Mesendoderm (in vitro differentiated cells): ENCODE results near the gene RAB30. TPM values are rescaled to one million over a fixed set of nuclear protein-coding genes. Genes with fewer than 3 reads are reported as not detected.

Experiments used
- DNase-seq: peaks from one replicate; pipeline ENCODE4 v3.0.0; 2013
- H2AK5ac ChIP-seq: 2 replicates; pipeline ENCODE4 v1.6.1; 2013; ENCODE audit warnings: low read length, inconsistent platforms
- H2BK120ac ChIP-seq: 2 replicates; pipeline ENCODE4 v1.6.1; 2013; ENCODE audit warnings: low read depth, mild to moderate bottlenecking, low read length, moderate library complexity, mixed read lengths
- H2BK15ac ChIP-seq: replicated peaks from 2 replicates; pipeline ENCODE4 v1.6.1; 2013; ENCODE audit warnings: low read depth, mild to moderate bottlenecking, moderate library complexity
- H2BK5ac ChIP-seq: 2 replicates; pipeline ENCODE4 v1.6.1; 2013; ENCODE audit warnings: low read length, inconsistent platforms
- H3K18ac ChIP-seq: 2 replicates; pipeline ENCODE4 v1.6.1; 2013; ENCODE audit warnings: mild to moderate bottlenecking, low read length, mixed read lengths
- H3K23ac ChIP-seq: one replicate; pipeline ENCODE4 v1.6.1; 2013; ENCODE audit warnings: low read length
- H3K27ac ChIP-seq: 2 replicates; pipeline ENCODE4 v1.5.1; 2013; ENCODE audit warnings: low read depth, mild to moderate bottlenecking, inconsistent platforms, low read length, moderate library complexity
- H3K27me3 ChIP-seq: 2 replicates; pipeline ENCODE4 v1.6.1; 2013; ENCODE audit warnings: low read length, control low read depth, mild to moderate bottlenecking, inconsistent platforms; ENCODE audit not compliant: insufficient read depth, poor library complexity
- H3K36me3 ChIP-seq: 2 replicates; pipeline ENCODE4 v1.6.1; 2013; ENCODE audit warnings: low read length, inconsistent platforms; ENCODE audit not compliant: control insufficient read depth, insufficient read depth
- H3K4ac ChIP-seq: one replicate; pipeline ENCODE4 v1.6.1; 2013; ENCODE audit warnings: low read depth, mild to moderate bottlenecking, low read length, moderate library complexity
- H3K4me1 ChIP-seq: 2 replicates; pipeline ENCODE4 v1.6.1; 2013; ENCODE audit warnings: low read depth, low read length, inconsistent platforms; ENCODE audit not compliant: control insufficient read depth
- H3K4me2 ChIP-seq: 2 replicates; pipeline ENCODE4 v1.6.1; 2013; ENCODE audit warnings: low read length
- H3K4me3 ChIP-seq: 2 replicates; pipeline ENCODE4 v1.5.1; 2013; ENCODE audit warnings: mild to moderate bottlenecking, low read length
- H3K56ac ChIP-seq: one replicate; pipeline ENCODE4 v1.6.1; 2013; ENCODE audit warnings: low read length
- H3K79me1 ChIP-seq: 2 replicates; pipeline ENCODE4 v1.6.1; 2013; ENCODE audit warnings: low read length, inconsistent platforms
- H3K79me2 ChIP-seq: 2 replicates; pipeline ENCODE4 v1.6.1; 2013; ENCODE audit warnings: mild to moderate bottlenecking, low read length; ENCODE audit not compliant: control insufficient read depth, insufficient read depth
- H3K9ac ChIP-seq: 2 replicates; pipeline ENCODE4 v1.6.1; 2013; ENCODE audit warnings: low read length, inconsistent platforms
- H4K5ac ChIP-seq: one replicate; pipeline ENCODE4 v1.6.1; 2013; ENCODE audit warnings: low read length
- H4K8ac ChIP-seq: one replicate; pipeline ENCODE4 v1.6.1; 2013; ENCODE audit warnings: low read depth, mild to moderate bottlenecking, control low read depth, low read length, moderate library complexity
- WGBS: extraction: QIAGEN DNeasy Blood & Tissue Kit; methylation state at CpG from one replicate; pipeline ENCODE4 v1.1.7; 2013; ENCODE audit warnings: low lambda C conversion rate, missing lambda C conversion rate; ENCODE audit not compliant: insufficient coverage; ENCODE audit errors: extremely low coverage; 5-methylcytosine and 5-hydroxymethylcytosine counted together
- polyA plus RNA-seq, 2 experiments: library from polyadenylated mRNA; stranded (reverse); fragments of 200-250 nt; gene quantifications; one replicate each; pipeline ENCODE4 v1.2.3, GENCODE V29; 2013

Gene RAB30, protein sequence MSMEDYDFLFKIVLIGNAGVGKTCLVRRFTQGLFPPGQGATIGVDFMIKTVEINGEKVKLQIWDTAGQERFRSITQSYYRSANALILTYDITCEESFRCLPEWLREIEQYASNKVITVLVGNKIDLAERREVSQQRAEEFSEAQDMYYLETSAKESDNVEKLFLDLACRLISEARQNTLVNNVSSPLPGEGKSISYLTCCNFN
- 7.6 TPM for polyA plus RNA-seq (2013, experiment 1 of 2)
- 8.3 TPM for polyA plus RNA-seq (2013, experiment 2 of 2)

DNA sequence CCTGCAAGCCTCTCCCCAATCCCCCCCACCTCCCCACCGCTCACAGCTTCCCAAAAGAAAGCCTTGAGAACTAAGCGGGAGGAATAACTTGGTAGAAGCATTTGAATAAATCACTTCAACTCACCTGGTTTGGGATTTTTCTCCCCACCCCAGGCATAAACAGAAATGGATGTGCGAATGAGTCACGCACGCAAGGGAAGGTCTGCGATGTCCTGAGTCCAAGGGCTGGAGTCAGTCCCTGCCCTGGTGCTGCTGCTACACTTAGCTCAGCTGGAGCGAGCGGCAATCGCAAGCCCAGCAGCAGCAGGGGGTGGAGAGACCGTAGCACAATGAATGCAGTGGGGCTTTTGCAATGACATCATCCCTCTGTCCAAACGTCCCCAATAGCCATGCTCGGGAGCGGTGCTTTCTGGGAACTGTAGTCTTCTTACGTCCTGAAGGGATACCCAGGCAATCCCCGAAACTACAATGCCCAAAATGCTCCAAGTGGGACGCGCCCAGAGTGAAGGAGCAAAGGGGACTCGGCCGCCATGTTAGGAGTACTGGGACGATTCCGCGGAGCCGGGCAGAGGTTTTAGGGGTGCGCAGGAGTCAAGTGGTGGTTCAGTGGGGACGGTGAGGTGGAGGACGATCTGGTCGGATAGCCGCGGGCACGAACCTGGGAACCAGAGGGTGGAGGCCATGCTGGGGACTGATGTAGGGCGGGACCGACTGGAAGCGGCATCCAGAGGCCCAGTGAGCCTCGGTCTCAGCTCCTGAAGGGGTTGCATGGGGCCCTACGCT is at the start of gene RAB30:
Gene RAB30 (minus strand): TSS at position 331 of the 783 bp plus-strand sequence. CDS start 74,581 bp downstream, outside the sequence.
- Histone ChIP-seq H3K4me3 (peak within 1 kb of the TSS; percentile 99), H3K56ac (peak within 1 kb of the TSS; percentile 100), H2BK15ac (no peak within 1 kb of the TSS), H3K4me2 (peak within 1 kb of the TSS; percentile 67), H2AK5ac (no peak within 1 kb of the TSS), H3K79me1 (peaks cover 4% of the 10 kb centered on the region), H3K4ac (peak within 1 kb of the TSS; percentile 91), H4K5ac (peak within 1 kb of the TSS; percentile 50), H3K27ac (peak within 1 kb of the TSS; percentile 75), H4K8ac (peak within 1 kb of the TSS; percentile 68), H3K36me3 (no peaks in the 10 kb centered on the region), H3K4me1 (peaks cover 2% of the 10 kb centered on the region), H3K27me3 (no peaks in the 10 kb centered on the region), H2BK5ac (peak within 1 kb of the TSS; percentile 96), H3K9ac (peak within 1 kb of the TSS; percentile 99), H3K23ac (peak within 1 kb of the TSS; percentile 76), H2BK120ac (no peak within 1 kb of the TSS), H3K18ac (peak within 1 kb of the TSS; percentile 77), H3K79me2 (peaks cover 20% of the 10 kb centered on the region)
- no CpG with 5 or more reads among the region's 35 CpGs for WGBS
- peak; percentile 100 for DNase-seq

DNA sequence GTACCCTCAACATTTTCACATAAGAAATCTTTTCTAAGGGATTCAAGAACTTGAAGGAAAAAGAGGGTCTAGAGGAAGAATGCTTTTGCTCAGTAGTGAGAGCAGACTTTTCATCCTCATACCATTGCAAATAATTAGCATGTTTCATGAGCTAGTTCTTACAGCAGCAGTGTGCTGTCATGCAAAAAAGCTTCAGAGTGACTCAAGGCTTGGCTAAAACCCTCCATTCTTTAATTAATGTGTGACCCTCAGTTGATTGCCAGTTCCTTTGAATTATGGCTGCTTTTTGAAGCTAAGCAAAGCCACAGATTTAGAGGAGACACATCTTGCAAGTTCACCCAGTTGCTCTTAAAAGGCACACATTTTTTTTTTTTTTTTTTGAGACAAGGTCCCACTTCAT is 48.6 kb upstream of the RAB30 start:
- no peak overlapping the region for H3K4me2 ChIP-seq

DNA sequence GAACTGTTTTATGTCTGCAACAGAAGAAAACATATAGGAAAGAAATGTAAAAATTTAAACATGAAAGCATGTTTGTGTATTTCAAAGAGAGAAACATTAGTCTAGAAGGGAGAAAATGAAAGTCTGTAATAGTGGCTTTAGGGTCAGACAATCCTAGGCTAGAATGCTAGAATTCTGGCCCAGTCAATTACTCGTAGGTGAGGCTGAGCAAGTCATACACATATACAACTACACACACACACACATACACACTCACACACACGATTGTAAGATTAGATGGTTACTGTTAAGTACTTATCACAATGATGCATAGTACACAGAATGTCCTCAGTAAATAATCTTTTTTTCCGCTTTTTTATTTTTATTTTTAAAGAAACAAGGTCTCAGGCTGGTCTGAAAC is 47.5 kb upstream of the RAB30 start:
- no peaks in the 10 kb centered on the region for H3K79me1 ChIP-seq
- no peak overlapping the region for H3K27ac ChIP-seq
- no peak overlapping the region for H3K23ac ChIP-seq
- H3K4me2 ChIP-seq = no peak overlapping the region
- H2BK120ac ChIP-seq = no peak overlapping the region
- no peak overlapping the region for H3K18ac ChIP-seq
- no peak overlapping the region for H3K4ac ChIP-seq
- no peaks in the 10 kb centered on the region for H3K27me3 ChIP-seq
- H2BK15ac ChIP-seq = no peak overlapping the region
- H2BK5ac ChIP-seq = no peak overlapping the region
- H3K36me3 ChIP-seq = no peaks in the 10 kb centered on the region
- H4K8ac ChIP-seq = no peak overlapping the region
- no peak for DNase-seq
- no peak overlapping the region for H3K9ac ChIP-seq
- H2AK5ac ChIP-seq = no peak overlapping the region
- no peak overlapping the region for H3K56ac ChIP-seq
- no peaks in the 10 kb centered on the region for H3K4me1 ChIP-seq
- no peak overlapping the region for H4K5ac ChIP-seq
- H3K79me2 ChIP-seq = no peaks in the 10 kb centered on the region
- no CpG with 5 or more reads among the region's 3 CpGs for WGBS
- H3K4me3 ChIP-seq = no peak overlapping the region

More for the DNA sequence above, 48.6 kb upstream of the RAB30 start:
- H2BK120ac ChIP-seq = no peak overlapping the region
- no peak overlapping the region for H3K56ac ChIP-seq
- H3K27me3 ChIP-seq = no peaks in the 10 kb centered on the region
- no peak overlapping the region for H2AK5ac ChIP-seq
- no peak overlapping the region for H3K27ac ChIP-seq
- no peak overlapping the region for H3K4ac ChIP-seq
- no peak overlapping the region for H3K18ac ChIP-seq
- H4K8ac ChIP-seq = no peak overlapping the region
- no peak overlapping the region for H4K5ac ChIP-seq
- no peak overlapping the region for H3K9ac ChIP-seq
- no peaks in the 10 kb centered on the region for H3K36me3 ChIP-seq
- no peak overlapping the region for H2BK5ac ChIP-seq
- H3K79me2 ChIP-seq = no peaks in the 10 kb centered on the region
- no peaks in the 10 kb centered on the region for H3K79me1 ChIP-seq
- no peak overlapping the region for H2BK15ac ChIP-seq
- H3K4me3 ChIP-seq = no peak overlapping the region
- no peaks in the 10 kb centered on the region for H3K4me1 ChIP-seq
- no peak overlapping the region for H3K23ac ChIP-seq
- no peak for DNase-seq

DNA sequence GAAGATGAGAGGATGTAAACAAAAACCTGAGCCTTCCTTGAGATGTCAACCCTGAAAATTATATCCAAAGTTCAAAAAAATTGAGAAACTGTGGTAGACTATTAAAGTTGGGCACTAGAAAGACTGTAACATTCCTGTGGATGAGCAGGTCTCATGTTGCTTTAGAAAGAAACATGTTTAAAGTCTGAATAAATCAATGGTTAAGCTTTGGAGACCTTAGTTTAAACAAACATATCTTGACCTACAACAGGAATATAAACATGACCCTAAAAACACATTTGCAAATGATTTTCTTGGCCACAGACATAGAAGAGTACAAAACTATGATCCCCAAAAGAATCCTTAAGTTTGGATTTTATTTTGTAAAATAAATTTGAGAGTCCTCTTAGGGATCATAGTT is 47.1 kb upstream of the RAB30 start:
- H3K79me1 ChIP-seq = no peaks in the 10 kb centered on the region
- no peak overlapping the region for H3K27ac ChIP-seq
- H3K56ac ChIP-seq = no peak overlapping the region
- H3K36me3 ChIP-seq = no peaks in the 10 kb centered on the region
- no peaks in the 10 kb centered on the region for H3K4me1 ChIP-seq
- no peak overlapping the region for H3K9ac ChIP-seq
- H4K8ac ChIP-seq = no peak overlapping the region
- no peak overlapping the region for H2BK120ac ChIP-seq
- H2AK5ac ChIP-seq = no peak overlapping the region
- no peak overlapping the region for H2BK15ac ChIP-seq
- H4K5ac ChIP-seq = no peak overlapping the region
- H3K4me2 ChIP-seq = no peak overlapping the region
- no peak overlapping the region for H3K23ac ChIP-seq
- no peak overlapping the region for H3K18ac ChIP-seq
- no peak overlapping the region for H2BK5ac ChIP-seq
- no peak for DNase-seq
- H3K79me2 ChIP-seq = no peaks in the 10 kb centered on the region
- H3K4ac ChIP-seq = no peak overlapping the region
- H3K27me3 ChIP-seq = no peaks in the 10 kb centered on the region
- no peak overlapping the region for H3K4me3 ChIP-seq

DNA sequence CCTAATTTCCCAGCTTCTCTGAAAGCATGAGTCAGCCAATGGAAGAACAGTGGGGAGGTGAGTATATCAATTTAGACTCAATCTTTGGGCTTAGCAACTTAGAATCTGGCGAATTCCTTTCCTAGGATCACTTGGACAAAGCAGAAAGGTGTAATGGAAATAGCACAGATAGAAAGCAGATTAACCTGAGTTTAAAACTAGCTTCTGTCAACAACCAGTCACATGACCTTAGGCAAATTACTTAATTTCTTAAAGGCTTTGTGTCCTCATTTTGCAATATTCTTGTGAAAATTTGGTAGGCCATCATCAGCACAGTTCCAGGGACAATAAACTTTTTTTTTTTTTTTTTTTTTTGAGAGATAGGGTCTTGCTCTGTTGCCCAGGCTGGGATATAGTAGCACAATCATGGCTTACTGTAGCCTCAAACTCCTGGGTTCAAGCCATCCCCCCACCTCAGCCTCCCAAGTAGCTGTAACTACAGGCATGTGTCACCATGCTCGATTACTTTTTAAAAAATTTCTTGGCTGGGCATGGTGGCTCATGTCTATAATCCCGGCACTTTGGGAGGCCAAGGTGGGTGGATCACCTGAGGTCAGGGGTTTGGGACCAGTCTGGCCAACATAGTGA is 44.4 kb upstream of the RAB30 start:
- no CpG with 5 or more reads among the region's 3 CpGs for WGBS
- Histone ChIP-seq H2BK15ac (no peak overlapping the region), H3K23ac (no peak overlapping the region), H3K4me3 (no peak overlapping the region), H3K4ac (no peak overlapping the region), H3K56ac (no peak overlapping the region), H4K5ac (no peak overlapping the region), H3K79me1 (no peaks in the 10 kb centered on the region), H3K4me1 (no peaks in the 10 kb centered on the region), H3K18ac (no peak overlapping the region), H2BK120ac (no peak overlapping the region), H3K79me2 (no peaks in the 10 kb centered on the region), H3K4me2 (no peak overlapping the region), H2AK5ac (no peak overlapping the region), H4K8ac (no peak overlapping the region), H3K27me3 (no peaks in the 10 kb centered on the region), H3K36me3 (no peaks in the 10 kb centered on the region), H3K9ac (no peak overlapping the region), H3K27ac (no peak overlapping the region), H2BK5ac (no peak overlapping the region)
- DNase-seq = no peak
